Measurements from ENCODE around the gene PNPLA2. TPM values are rescaled to one million over a fixed set of nuclear protein-coding genes. Genes with fewer than 3 reads are reported as not detected.
A peak's percentile ranks its signal among the peaks of the same experiment; 100 is the strongest.

Gene PNPLA2
- polyA plus RNA-seq, 1 experiment: 17.3 TPM

- POLR2A ChIA-PET: no interaction called here
- no peak for DNase-seq (ENCODE audit: low read depth, low spot score)
- CTCF ChIA-PET: no interaction called here
- peaks cover 3% of the 10 kb centered on the region; the same call in 1 of the 2 replicates for H3K9me3 ChIP-seq (ENCODE audit: control insufficient read depth, insufficient read depth, low read length)
- no peak for TF ChIP-seq CTCF (IDR thresholded peaks at IDR 0.05; ENCODE audit: low read depth, low read length)
- H3K27ac ChIP-seq (ENCODE audit: low read depth, low read length): no peak overlapping the region
- H3K4me3 ChIP-seq (ENCODE audit: low read depth, low read length): no peak overlapping the region
- no peaks in the 10 kb centered on the region for H3K27me3 ChIP-seq (ENCODE audit: control insufficient read depth, insufficient read depth, low read length)
Measured at GRCh38 chr11:801097-801780, 17.5 kb upstream of the PNPLA2 start.

- H3K9me3 ChIP-seq (ENCODE audit: control insufficient read depth, insufficient read depth, low read length): peaks cover 3% of the 10 kb centered on the region; the same call in 1 of the 2 replicates
- no peak overlapping the region for H3K27ac ChIP-seq (ENCODE audit: low read depth, low read length)
- CTCF ChIA-PET: no interaction called here
- no peak for TF ChIP-seq CTCF (IDR thresholded peaks at IDR 0.05; ENCODE audit: low read depth, low read length)
- no peak overlapping the region for H3K4me3 ChIP-seq (ENCODE audit: low read depth, low read length)
- DNase-seq (ENCODE audit: low read depth, low spot score): no peak
- POLR2A ChIA-PET: no interaction called here
- H3K27me3 ChIP-seq (ENCODE audit: control insufficient read depth, insufficient read depth, low read length): no peaks in the 10 kb centered on the region
Measured at GRCh38 chr11:802018-802617, 16.6 kb upstream of the PNPLA2 start.

GRCh38 chr11:802693-803466 is 15.8 kb upstream of the PNPLA2 start:
- POLR2A ChIA-PET: no interaction called here
- H3K4me3 ChIP-seq (ENCODE audit: low read depth, low read length): peak overlapping the region; percentile 32
- DNase-seq (ENCODE audit: low read depth, low spot score): no peak

GRCh38 chr11:803467-803742 is 15.3 kb upstream of the PNPLA2 start:
- DNase-seq (ENCODE audit: low read depth, low spot score): no peak
- POLR2A ChIA-PET: no interaction called here
- Histone ChIP-seq H3K27ac (ENCODE audit: low read depth, low read length) (no peak overlapping the region), H3K4me3 (ENCODE audit: low read depth, low read length) (peak overlapping the region; percentile 64), H3K27me3 (ENCODE audit: control insufficient read depth, insufficient read depth, low read length) (no peaks in the 10 kb centered on the region), H3K9me3 (ENCODE audit: control insufficient read depth, insufficient read depth, low read length) (peaks cover 3% of the 10 kb centered on the region; the same call in 1 of the 2 replicates)
- CTCF ChIA-PET: no interaction called here
- no peak for TF ChIP-seq CTCF (IDR thresholded peaks at IDR 0.05; ENCODE audit: low read depth, low read length)

More at GRCh38 chr11:802693-803466, 15.8 kb upstream of the PNPLA2 start:
- Histone ChIP-seq H3K27ac (ENCODE audit: low read depth, low read length) (no peak overlapping the region), H3K9me3 (ENCODE audit: control insufficient read depth, insufficient read depth, low read length) (peaks cover 3% of the 10 kb centered on the region; the same call in 1 of the 2 replicates), H3K27me3 (ENCODE audit: control insufficient read depth, insufficient read depth, low read length) (no peaks in the 10 kb centered on the region)
- CTCF ChIA-PET: no interaction called here
- no peak for TF ChIP-seq CTCF (IDR thresholded peaks at IDR 0.05; ENCODE audit: low read depth, low read length)
